LNCaP clone FGC (cell line): Measurements from ENCODE around the gene NYNRIN.
"Not testable (repeated sequence)": the region's sequence is repeated elsewhere in the genome, so short reads cannot be mapped to it uniquely, and the experiment has no call there.

Experiments
- DNase-seq: peaks from one replicate; pipeline ENCODE4 v3.0.0-alpha.2; 2011; ENCODE audit warnings: low read depth
- H3K4me3 ChIP-seq: 2 replicates; pipeline ENCODE4 v1.5.1; 2011; ENCODE audit warnings: mild to moderate bottlenecking, low read depth, low read length, control low read depth
- TF ChIP-seq, protein P1 (sequence below): IDR thresholded peaks from 2 replicates; pipeline ENCODE4 v1.5.1; 2012; ENCODE audit warnings: mild to moderate bottlenecking; ENCODE audit not compliant: control insufficient read depth, insufficient read depth; ENCODE audit errors: extremely low read depth

NYNRIN gene

GRCh38 chr14:24398653-24399446 lies at the start of gene NYNRIN:
Gene NYNRIN (plus strand): TSS chr14:24399003. CDS start chr14:24399247, 244 bp downstream.
- DNase-seq: no peak
- no peak within 1 kb of the TSS for H3K4me3 ChIP-seq
- TF ChIP-seq, protein P1, sequence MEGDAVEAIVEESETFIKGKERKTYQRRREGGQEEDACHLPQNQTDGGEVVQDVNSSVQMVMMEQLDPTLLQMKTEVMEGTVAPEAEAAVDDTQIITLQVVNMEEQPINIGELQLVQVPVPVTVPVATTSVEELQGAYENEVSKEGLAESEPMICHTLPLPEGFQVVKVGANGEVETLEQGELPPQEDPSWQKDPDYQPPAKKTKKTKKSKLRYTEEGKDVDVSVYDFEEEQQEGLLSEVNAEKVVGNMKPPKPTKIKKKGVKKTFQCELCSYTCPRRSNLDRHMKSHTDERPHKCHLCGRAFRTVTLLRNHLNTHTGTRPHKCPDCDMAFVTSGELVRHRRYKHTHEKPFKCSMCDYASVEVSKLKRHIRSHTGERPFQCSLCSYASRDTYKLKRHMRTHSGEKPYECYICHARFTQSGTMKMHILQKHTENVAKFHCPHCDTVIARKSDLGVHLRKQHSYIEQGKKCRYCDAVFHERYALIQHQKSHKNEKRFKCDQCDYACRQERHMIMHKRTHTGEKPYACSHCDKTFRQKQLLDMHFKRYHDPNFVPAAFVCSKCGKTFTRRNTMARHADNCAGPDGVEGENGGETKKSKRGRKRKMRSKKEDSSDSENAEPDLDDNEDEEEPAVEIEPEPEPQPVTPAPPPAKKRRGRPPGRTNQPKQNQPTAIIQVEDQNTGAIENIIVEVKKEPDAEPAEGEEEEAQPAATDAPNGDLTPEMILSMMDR: no peak

DNA sequence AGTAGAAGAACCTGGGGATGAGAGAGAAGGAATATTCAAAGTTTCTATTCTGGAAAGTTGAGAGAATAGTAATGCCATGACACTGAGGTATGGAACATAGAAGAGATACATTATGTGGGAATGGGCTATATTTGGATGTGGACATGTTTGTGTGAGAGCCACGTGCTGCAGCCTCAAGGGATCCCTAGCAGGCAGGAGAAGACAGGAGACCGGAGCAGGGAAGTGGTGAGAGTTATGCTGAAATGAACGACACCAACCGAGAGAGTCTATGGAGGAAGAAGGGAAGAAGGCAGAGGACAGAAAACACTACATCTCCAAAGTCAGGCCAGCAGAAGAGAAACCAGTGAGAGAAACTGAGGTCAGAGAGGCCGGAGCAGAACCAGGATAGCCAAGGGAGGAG lies 49.1 kb upstream of the NYNRIN start:
- no peak overlapping the region for H3K4me3 ChIP-seq
- no peak for DNase-seq
- TF ChIP-seq, protein P1: no peak

DNA sequence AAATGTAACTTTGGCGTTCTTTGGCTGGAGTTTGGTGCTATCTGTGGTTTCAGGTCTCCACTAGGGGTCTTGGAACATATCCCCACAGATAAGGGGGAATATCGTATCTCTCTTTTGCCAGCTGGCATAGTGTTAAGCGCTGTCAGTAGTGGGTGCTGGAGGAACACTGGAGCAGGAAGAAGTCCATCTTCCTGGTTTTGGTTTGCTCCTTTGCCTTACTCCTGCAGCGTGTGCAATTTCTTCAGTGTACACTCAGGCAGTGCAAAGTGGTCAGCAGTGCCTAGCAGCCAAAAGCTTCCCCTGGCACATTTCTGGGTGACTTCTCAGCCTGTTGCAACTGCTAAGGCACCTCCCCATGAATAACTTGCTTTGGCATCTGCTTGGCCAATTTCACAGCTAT lies 47.3 kb upstream of the NYNRIN start:
- no peak overlapping the region for H3K4me3 ChIP-seq
- TF ChIP-seq, protein P1: no peak
- DNase-seq: no peak

GRCh38 chr14:24353559-24354481 lies 45.0 kb upstream of the NYNRIN start:
- no peak overlapping the region for H3K4me3 ChIP-seq
- TF ChIP-seq, protein P1: no peak
- DNase-seq: no peak

GRCh38 chr14:24354482-24354825 lies 44.3 kb upstream of the NYNRIN start:
- not testable (repeated sequence) for DNase-seq, H3K4me3 ChIP-seq

DNA sequence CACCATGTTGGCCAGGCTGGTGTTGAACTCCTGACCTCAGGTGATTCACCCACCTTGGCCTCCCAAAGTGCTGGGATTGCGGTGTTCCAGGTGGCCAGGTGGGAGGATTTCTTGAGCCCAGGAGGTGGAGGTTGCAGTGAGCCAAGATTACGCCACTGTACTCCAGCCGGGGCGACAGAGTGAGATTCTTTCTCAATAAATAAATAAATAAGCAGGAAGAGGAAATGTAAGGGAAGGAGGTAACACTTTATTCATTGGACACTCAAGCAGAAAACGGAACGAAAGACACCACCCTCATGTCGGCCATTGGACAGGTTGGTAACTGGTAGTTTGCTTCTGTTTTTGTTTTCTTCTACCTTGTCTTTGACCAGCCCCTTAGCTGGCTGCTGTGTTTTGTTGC lies 43.8 kb upstream of the NYNRIN start:
- H3K4me3 ChIP-seq: no peak overlapping the region
- DNase-seq: no peak
- TF ChIP-seq, protein P1: no peak

DNA sequence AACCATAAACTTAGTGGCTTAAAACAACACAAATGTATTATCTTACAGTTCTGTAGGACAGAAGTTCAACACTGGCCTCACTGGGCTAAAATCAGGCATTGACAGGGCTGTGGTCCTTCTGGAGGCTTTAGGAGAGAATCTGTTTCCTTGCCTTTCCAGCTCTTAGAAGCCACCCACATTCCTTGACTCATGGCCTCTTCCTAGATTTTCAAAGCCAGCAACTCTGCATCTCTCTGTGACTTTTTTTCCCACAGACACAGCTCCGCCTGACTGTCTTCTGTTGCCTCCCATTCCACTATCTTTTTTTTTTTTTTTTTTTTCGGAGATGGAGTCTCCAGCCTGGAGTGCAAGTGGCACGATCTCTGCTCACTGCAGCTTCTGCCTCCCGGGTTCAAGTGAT lies 42.6 kb upstream of the NYNRIN start:
- H3K4me3 ChIP-seq: no peak overlapping the region
- no peak for DNase-seq
- TF ChIP-seq, protein P1: no peak
